ENCODE results near the gene ST6GALNAC1.

GRCh38 chr17:76688165-76688622 lies 44.6 kb upstream of the ST6GALNAC1 start:
- TF ChIP-seq CTCF (optimal IDR thresholded peaks at IDR 0.05 in 1 of 3, IDR thresholded peaks at IDR 0.05 in 1 of 3, conservative IDR thresholded peaks at IDR 0.05 in 1 of 3; ENCODE audit: extremely low read depth in 1 of 3, insufficient read depth in 2 of 3, low read length in 3 of 3) (no peak), EZH2 (IDR thresholded peaks at IDR 0.05; ENCODE audit: low read length) (no peak)
